ENCODE data around the gene ZDHHC11B.
"Not testable (repeated sequence)": the region's sequence is repeated elsewhere in the genome, so short reads cannot be mapped to it uniquely, and the experiment has no call there.

GRCh38 chr5:754143-754632, 30.3 kb downstream of the ZDHHC11B start:
- not testable (repeated sequence) for TF ChIP-seq CTCF (IDR thresholded peaks at IDR 0.05; ENCODE audit: insufficient read depth, low read length); POLR2AphosphoS5 (IDR thresholded peaks at IDR 0.05; ENCODE audit: low read depth); REST (IDR thresholded peaks at IDR 0.05; ENCODE audit: insufficient replicate concordance, low read depth); SPI1 (IDR thresholded peaks at IDR 0.05; ENCODE audit: borderline replicate concordance, low read depth); GABPA (IDR thresholded peaks at IDR 0.05; ENCODE audit: low read depth)
